H1 (cell line): ENCODE data around the gene VPS26A. TPM values are rescaled to one million over a fixed set of nuclear protein-coding genes. Genes with fewer than 3 reads are reported as not detected.

Experiments
- CHD1 ChIP-seq: IDR thresholded peaks from 2 replicates; pipeline ENCODE4 v1.6.1; 2012; ENCODE audit warnings: low read depth, low read length, improper control_type of control experiment
- TEAD4 ChIP-seq: IDR thresholded peaks from 2 replicates; pipeline ENCODE4 v1.6.1; 2012; ENCODE audit warnings: low read depth, low read length, inconsistent platforms, mixed read lengths
- polyA plus RNA-seq, 7 experiments: library from polyadenylated mRNA; depleted of rRNA in 3 of 7; stranded (reverse) in 5 of 7; unstranded in 2 of 7; fragments of >200 nt in 5 of 7; fragments of 200-250 nt in 2 of 7; gene quantifications; 1 replicate in 5 of 7; 2 replicates in 1 of 7; 4 replicates in 1 of 7; pipeline versions ENCODE4 v1.2.1 to v1.2.3, GENCODE V29; 2011 to 2013; ENCODE audit warnings: missing spikeins in 2 of 7, mixed read lengths in 2 of 7
- total RNA-seq: library from RNA; stranded (reverse); fragmentation: NEBNext Ultra II Directional; extraction: Animal tissue kit (Norgen Biotek cat#: 25700); gene quantifications from 2 replicates; pipeline ENCODE4 v1.2.1, GENCODE V29; 2021
- TF ChIP-seq, protein P1 (sequence below): fragments of 300-600 bp; sonication (generic); IDR thresholded peaks from 2 replicates; pipeline ENCODE4 v1.7.1; 2012; ENCODE audit warnings: low read length, moderate library complexity, mild to moderate bottlenecking, inconsistent platforms; ENCODE audit not compliant: insufficient replicate concordance

The VPS26A gene
- total and polyA plus RNA-seq, 2 of the 8 experiments (the other 6 are each of a cell fraction or from before 2014, with no cell fraction given): 10.7 to 44.8 TPM

DNA sequence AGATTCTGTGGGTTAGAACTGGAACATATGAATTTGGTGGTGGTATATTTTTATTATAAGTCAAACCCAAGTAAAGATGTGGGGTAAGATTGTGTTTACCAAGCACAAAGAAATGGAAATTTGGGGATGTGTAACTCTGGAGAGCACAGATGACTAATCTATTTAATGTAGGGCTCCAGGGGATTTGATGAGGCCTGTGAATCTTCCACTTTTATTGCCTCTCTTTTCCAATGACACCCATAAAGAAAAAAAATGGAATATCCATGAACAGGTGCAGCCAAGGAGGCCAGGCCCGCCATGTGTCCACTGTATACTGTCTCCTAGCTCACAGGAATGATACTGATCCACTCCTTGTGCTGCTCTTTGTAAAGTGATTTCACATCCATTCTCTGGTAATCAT is 33.3 kb upstream of the VPS26A start (continued):
- TF ChIP-seq, protein P1, sequence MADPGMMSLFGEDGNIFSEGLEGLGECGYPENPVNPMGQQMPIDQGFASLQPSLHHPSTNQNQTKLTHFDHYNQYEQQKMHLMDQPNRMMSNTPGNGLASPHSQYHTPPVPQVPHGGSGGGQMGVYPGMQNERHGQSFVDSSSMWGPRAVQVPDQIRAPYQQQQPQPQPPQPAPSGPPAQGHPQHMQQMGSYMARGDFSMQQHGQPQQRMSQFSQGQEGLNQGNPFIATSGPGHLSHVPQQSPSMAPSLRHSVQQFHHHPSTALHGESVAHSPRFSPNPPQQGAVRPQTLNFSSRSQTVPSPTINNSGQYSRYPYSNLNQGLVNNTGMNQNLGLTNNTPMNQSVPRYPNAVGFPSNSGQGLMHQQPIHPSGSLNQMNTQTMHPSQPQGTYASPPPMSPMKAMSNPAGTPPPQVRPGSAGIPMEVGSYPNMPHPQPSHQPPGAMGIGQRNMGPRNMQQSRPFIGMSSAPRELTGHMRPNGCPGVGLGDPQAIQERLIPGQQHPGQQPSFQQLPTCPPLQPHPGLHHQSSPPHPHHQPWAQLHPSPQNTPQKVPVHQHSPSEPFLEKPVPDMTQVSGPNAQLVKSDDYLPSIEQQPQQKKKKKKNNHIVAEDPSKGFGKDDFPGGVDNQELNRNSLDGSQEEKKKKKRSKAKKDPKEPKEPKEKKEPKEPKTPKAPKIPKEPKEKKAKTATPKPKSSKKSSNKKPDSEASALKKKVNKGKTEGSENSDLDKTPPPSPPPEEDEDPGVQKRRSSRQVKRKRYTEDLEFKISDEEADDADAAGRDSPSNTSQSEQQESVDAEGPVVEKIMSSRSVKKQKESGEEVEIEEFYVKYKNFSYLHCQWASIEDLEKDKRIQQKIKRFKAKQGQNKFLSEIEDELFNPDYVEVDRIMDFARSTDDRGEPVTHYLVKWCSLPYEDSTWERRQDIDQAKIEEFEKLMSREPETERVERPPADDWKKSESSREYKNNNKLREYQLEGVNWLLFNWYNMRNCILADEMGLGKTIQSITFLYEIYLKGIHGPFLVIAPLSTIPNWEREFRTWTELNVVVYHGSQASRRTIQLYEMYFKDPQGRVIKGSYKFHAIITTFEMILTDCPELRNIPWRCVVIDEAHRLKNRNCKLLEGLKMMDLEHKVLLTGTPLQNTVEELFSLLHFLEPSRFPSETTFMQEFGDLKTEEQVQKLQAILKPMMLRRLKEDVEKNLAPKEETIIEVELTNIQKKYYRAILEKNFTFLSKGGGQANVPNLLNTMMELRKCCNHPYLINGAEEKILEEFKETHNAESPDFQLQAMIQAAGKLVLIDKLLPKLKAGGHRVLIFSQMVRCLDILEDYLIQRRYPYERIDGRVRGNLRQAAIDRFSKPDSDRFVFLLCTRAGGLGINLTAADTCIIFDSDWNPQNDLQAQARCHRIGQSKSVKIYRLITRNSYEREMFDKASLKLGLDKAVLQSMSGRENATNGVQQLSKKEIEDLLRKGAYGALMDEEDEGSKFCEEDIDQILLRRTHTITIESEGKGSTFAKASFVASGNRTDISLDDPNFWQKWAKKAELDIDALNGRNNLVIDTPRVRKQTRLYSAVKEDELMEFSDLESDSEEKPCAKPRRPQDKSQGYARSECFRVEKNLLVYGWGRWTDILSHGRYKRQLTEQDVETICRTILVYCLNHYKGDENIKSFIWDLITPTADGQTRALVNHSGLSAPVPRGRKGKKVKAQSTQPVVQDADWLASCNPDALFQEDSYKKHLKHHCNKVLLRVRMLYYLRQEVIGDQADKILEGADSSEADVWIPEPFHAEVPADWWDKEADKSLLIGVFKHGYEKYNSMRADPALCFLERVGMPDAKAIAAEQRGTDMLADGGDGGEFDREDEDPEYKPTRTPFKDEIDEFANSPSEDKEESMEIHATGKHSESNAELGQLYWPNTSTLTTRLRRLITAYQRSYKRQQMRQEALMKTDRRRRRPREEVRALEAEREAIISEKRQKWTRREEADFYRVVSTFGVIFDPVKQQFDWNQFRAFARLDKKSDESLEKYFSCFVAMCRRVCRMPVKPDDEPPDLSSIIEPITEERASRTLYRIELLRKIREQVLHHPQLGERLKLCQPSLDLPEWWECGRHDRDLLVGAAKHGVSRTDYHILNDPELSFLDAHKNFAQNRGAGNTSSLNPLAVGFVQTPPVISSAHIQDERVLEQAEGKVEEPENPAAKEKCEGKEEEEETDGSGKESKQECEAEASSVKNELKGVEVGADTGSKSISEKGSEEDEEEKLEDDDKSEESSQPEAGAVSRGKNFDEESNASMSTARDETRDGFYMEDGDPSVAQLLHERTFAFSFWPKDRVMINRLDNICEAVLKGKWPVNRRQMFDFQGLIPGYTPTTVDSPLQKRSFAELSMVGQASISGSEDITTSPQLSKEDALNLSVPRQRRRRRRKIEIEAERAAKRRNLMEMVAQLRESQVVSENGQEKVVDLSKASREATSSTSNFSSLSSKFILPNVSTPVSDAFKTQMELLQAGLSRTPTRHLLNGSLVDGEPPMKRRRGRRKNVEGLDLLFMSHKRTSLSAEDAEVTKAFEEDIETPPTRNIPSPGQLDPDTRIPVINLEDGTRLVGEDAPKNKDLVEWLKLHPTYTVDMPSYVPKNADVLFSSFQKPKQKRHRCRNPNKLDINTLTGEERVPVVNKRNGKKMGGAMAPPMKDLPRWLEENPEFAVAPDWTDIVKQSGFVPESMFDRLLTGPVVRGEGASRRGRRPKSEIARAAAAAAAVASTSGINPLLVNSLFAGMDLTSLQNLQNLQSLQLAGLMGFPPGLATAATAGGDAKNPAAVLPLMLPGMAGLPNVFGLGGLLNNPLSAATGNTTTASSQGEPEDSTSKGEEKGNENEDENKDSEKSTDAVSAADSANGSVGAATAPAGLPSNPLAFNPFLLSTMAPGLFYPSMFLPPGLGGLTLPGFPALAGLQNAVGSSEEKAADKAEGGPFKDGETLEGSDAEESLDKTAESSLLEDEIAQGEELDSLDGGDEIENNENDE: no peak
- TF ChIP-seq TEAD4: no peak
- no peak for TF ChIP-seq CHD1
